Measurements from ENCODE around the gene NAP1L1. TPM values are rescaled to one million over a fixed set of nuclear protein-coding genes. Genes with fewer than 3 reads are reported as not detected.

The NAP1L1 gene
- total RNA-seq, 1 experiment from 2014 or later = 946 TPM

DNA sequence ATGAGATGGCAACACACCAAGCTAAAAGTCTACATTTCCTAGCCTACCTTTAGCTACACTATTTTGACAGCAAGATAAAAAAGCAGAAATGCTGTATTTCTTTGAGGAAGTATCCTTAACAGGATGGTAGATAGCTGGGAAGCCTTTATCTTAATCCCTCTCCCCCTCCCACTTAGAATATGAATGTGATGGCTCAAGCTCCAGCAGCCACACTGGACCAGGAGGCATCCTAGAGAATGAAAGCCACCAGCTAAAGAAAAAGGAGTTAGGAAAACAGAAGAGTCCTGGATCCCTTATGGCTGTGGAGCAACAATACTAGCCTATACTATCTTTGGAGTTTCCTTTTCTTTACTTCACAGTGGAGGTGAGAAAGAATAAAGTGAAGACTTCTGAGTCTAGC is 15.1 kb downstream of the NAP1L1 start (continued):
- TF ChIP-seq, protein P1, sequence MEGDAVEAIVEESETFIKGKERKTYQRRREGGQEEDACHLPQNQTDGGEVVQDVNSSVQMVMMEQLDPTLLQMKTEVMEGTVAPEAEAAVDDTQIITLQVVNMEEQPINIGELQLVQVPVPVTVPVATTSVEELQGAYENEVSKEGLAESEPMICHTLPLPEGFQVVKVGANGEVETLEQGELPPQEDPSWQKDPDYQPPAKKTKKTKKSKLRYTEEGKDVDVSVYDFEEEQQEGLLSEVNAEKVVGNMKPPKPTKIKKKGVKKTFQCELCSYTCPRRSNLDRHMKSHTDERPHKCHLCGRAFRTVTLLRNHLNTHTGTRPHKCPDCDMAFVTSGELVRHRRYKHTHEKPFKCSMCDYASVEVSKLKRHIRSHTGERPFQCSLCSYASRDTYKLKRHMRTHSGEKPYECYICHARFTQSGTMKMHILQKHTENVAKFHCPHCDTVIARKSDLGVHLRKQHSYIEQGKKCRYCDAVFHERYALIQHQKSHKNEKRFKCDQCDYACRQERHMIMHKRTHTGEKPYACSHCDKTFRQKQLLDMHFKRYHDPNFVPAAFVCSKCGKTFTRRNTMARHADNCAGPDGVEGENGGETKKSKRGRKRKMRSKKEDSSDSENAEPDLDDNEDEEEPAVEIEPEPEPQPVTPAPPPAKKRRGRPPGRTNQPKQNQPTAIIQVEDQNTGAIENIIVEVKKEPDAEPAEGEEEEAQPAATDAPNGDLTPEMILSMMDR (IDR thresholded peaks at IDR 0.05) = no peak
- TF ChIP-seq, protein P2, sequence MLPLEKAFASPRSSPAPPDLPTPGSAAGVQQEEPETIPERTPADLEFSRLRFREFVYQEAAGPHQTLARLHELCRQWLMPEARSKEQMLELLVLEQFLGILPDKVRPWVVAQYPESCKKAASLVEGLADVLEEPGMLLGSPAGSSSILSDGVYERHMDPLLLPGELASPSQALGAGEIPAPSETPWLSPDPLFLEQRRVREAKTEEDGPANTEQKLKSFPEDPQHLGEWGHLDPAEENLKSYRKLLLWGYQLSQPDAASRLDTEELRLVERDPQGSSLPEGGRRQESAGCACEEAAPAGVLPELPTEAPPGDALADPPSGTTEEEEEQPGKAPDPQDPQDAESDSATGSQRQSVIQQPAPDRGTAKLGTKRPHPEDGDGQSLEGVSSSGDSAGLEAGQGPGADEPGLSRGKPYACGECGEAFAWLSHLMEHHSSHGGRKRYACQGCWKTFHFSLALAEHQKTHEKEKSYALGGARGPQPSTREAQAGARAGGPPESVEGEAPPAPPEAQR (CRISPR knock-in tag; IDR thresholded peaks at IDR 0.05) = no peak
- TF ChIP-seq FOXJ3 (CRISPR knock-in tag; IDR thresholded peaks at IDR 0.05; ENCODE audit: borderline replicate concordance) = no peak

DNA sequence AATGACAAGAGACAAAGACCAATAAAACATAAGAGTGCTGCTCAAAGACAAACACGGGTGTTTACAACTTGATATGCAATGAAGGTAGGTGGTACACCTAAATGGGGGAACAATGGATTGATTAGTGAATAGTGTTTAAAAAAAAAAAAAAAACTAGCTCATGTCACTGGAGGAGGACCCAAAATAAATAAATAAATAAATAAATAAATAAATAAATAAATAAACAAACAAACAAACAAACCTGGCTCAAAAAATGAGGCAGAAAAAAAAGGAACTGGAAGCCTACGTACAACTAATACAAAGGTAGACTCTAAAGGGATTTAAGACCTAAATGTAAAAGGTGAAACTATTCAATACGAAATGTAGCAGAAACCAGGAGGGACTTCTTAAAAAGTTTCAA is 18.6 kb downstream of the NAP1L1 start:
- Mint-ChIP-seq H3K27me3 (ENCODE audit: low read depth) (no peaks in the 10 kb centered on the region), H3K27ac (peak overlapping the region; percentile 75), H3K9me3 (peaks cover 12% of the 10 kb centered on the region), H3K4me1 (peaks cover 65% of the 10 kb centered on the region), H3K36me3 (peaks cover 68% of the 10 kb centered on the region), H3K4me3 (no peak overlapping the region)
- TF ChIP-seq, protein P3, sequence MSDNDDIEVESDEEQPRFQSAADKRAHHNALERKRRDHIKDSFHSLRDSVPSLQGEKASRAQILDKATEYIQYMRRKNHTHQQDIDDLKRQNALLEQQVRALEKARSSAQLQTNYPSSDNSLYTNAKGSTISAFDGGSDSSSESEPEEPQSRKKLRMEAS (CRISPR knock-in tag; IDR thresholded peaks at IDR 0.05) = no peak
- TF ChIP-seq JAZF1 (CRISPR knock-in tag; IDR thresholded peaks at IDR 0.05) = no peak
- no peak for TF ChIP-seq FOXK1 (CRISPR knock-in tag; IDR thresholded peaks at IDR 0.05)
- TF ChIP-seq ZNF232 (CRISPR knock-in tag; IDR thresholded peaks at IDR 0.05) = no peak
- no peak for TF ChIP-seq RELA (CRISPR knock-in tag; IDR thresholded peaks at IDR 0.05; ENCODE audit: borderline replicate concordance)
- TF ChIP-seq, protein P4, sequence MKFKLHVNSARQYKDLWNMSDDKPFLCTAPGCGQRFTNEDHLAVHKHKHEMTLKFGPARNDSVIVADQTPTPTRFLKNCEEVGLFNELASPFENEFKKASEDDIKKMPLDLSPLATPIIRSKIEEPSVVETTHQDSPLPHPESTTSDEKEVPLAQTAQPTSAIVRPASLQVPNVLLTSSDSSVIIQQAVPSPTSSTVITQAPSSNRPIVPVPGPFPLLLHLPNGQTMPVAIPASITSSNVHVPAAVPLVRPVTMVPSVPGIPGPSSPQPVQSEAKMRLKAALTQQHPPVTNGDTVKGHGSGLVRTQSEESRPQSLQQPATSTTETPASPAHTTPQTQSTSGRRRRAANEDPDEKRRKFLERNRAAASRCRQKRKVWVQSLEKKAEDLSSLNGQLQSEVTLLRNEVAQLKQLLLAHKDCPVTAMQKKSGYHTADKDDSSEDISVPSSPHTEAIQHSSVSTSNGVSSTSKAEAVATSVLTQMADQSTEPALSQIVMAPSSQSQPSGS (CRISPR knock-in tag; IDR thresholded peaks at IDR 0.05; ENCODE audit: borderline replicate concordance, low read depth) = no peak
- TF ChIP-seq JUN (CRISPR knock-in tag; IDR thresholded peaks at IDR 0.05) = no peak
- DNase-seq (ENCODE audit: low spot score) = no peak
- ChIA-PET CTCF (no interaction called here), POLR2A (no interaction called here)
- no peak for ATAC-seq

DNA sequence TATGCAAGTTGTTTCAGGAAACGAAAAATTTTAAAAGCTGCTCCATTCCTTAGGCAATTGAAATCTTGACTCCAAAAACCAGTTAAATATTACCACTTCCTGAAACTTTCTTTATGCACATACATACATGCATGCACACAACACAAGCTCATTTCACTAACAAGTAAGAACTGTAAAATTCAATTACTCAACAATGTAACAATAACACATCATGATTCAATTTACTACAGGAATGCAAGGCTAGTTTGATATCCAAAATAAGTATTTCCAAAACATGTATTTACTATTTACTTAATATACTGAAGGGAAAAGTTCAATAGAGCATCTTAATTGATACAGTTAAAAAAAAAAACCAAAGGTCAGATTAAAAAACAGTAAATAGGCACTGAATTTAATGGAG is 19.6 kb downstream of the NAP1L1 start:
- Mint-ChIP-seq H3K27ac (peak overlapping the region; percentile 75), H3K27me3 (ENCODE audit: low read depth) (no peaks in the 10 kb centered on the region), H3K4me1 (peaks cover 61% of the 10 kb centered on the region), H3K4me3 (no peak overlapping the region), H3K9me3 (peaks cover 12% of the 10 kb centered on the region), H3K36me3 (peaks cover 70% of the 10 kb centered on the region)
- ATAC-seq = no peak
- ChIA-PET CTCF (no interaction called here), POLR2A (no interaction called here)
- DNase-seq (ENCODE audit: low spot score) = no peak
- TF ChIP-seq, protein P5, sequence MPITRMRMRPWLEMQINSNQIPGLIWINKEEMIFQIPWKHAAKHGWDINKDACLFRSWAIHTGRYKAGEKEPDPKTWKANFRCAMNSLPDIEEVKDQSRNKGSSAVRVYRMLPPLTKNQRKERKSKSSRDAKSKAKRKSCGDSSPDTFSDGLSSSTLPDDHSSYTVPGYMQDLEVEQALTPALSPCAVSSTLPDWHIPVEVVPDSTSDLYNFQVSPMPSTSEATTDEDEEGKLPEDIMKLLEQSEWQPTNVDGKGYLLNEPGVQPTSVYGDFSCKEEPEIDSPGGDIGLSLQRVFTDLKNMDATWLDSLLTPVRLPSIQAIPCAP (CRISPR knock-in tag; IDR thresholded peaks at IDR 0.05) = no peak
- TF ChIP-seq, protein P4 (CRISPR knock-in tag; IDR thresholded peaks at IDR 0.05; ENCODE audit: borderline replicate concordance, low read depth) = no peak
- TF ChIP-seq, protein P6, sequence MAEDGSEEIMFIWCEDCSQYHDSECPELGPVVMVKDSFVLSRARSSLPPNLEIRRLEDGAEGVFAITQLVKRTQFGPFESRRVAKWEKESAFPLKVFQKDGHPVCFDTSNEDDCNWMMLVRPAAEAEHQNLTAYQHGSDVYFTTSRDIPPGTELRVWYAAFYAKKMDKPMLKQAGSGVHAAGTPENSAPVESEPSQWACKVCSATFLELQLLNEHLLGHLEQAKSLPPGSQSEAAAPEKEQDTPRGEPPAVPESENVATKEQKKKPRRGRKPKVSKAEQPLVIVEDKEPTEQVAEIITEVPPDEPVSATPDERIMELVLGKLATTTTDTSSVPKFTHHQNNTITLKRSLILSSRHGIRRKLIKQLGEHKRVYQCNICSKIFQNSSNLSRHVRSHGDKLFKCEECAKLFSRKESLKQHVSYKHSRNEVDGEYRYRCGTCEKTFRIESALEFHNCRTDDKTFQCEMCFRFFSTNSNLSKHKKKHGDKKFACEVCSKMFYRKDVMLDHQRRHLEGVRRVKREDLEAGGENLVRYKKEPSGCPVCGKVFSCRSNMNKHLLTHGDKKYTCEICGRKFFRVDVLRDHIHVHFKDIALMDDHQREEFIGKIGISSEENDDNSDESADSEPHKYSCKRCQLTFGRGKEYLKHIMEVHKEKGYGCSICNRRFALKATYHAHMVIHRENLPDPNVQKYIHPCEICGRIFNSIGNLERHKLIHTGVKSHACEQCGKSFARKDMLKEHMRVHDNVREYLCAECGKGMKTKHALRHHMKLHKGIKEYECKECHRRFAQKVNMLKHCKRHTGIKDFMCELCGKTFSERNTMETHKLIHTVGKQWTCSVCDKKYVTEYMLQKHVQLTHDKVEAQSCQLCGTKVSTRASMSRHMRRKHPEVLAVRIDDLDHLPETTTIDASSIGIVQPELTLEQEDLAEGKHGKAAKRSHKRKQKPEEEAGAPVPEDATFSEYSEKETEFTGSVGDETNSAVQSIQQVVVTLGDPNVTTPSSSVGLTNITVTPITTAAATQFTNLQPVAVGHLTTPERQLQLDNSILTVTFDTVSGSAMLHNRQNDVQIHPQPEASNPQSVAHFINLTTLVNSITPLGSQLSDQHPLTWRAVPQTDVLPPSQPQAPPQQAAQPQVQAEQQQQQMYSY (CRISPR knock-in tag; IDR thresholded peaks at IDR 0.05) = no peak
- TF ChIP-seq, protein P7, sequence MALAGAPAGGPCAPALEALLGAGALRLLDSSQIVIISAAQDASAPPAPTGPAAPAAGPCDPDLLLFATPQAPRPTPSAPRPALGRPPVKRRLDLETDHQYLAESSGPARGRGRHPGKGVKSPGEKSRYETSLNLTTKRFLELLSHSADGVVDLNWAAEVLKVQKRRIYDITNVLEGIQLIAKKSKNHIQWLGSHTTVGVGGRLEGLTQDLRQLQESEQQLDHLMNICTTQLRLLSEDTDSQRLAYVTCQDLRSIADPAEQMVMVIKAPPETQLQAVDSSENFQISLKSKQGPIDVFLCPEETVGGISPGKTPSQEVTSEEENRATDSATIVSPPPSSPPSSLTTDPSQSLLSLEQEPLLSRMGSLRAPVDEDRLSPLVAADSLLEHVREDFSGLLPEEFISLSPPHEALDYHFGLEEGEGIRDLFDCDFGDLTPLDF (CRISPR knock-in tag; IDR thresholded peaks at IDR 0.05) = no peak
- TF ChIP-seq KAT7 (CRISPR knock-in tag; IDR thresholded peaks at IDR 0.05; ENCODE audit: borderline replicate concordance) (no peak), ZNF263 (CRISPR knock-in tag; IDR thresholded peaks at IDR 0.05; ENCODE audit: low read depth) (no peak), FOXP1 (CRISPR knock-in tag; IDR thresholded peaks at IDR 0.05; ENCODE audit: borderline replicate concordance) (no peak)
- TF ChIP-seq, protein P8, sequence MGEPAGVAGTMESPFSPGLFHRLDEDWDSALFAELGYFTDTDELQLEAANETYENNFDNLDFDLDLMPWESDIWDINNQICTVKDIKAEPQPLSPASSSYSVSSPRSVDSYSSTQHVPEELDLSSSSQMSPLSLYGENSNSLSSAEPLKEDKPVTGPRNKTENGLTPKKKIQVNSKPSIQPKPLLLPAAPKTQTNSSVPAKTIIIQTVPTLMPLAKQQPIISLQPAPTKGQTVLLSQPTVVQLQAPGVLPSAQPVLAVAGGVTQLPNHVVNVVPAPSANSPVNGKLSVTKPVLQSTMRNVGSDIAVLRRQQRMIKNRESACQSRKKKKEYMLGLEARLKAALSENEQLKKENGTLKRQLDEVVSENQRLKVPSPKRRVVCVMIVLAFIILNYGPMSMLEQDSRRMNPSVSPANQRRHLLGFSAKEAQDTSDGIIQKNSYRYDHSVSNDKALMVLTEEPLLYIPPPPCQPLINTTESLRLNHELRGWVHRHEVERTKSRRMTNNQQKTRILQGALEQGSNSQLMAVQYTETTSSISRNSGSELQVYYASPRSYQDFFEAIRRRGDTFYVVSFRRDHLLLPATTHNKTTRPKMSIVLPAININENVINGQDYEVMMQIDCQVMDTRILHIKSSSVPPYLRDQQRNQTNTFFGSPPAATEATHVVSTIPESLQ (CRISPR knock-in tag; IDR thresholded peaks at IDR 0.05) = no peak
- TF ChIP-seq, protein P9, sequence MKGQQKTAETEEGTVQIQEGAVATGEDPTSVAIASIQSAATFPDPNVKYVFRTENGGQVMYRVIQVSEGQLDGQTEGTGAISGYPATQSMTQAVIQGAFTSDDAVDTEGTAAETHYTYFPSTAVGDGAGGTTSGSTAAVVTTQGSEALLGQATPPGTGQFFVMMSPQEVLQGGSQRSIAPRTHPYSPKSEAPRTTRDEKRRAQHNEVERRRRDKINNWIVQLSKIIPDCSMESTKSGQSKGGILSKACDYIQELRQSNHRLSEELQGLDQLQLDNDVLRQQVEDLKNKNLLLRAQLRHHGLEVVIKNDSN (CRISPR knock-in tag; IDR thresholded peaks at IDR 0.05) = no peak

Measured in WTC11 (cell line).